ENCODE measurements around the gene APOL1. TPM values are rescaled to one million over a fixed set of nuclear protein-coding genes. Genes with fewer than 3 reads are reported as not detected.
"Not testable (repeated sequence)": the region's sequence is repeated elsewhere in the genome, so short reads cannot be mapped to it uniquely, and the experiment has no call there.

The APOL1 gene
- total RNA-seq (2014; rRNA removed; shearing (Covaris generic)): 0.12 and 0.30 TPM in 2 replicates

- Histone ChIP-seq H3K27me3 (no peaks in the 10 kb centered on the region), H3K36me3 (no peaks in the 10 kb centered on the region), H3K9me3 (replicated peaks) (no peaks in the 10 kb centered on the region), H3K4me3 (no peak within 1 kb of the TSS), H3K4me1 (no peaks in the 10 kb centered on the region), H3K27ac (no peak within 1 kb of the TSS)
- DNase-seq: no peak
Measured at GRCh38 chr22:36252754-36253522, at the start of gene APOL1. APOL1 (plus strand) TSS chr22:36253133; CDS start chr22:36254956, 1,823 bp downstream.

GRCh38 chr22:36203441-36203840 lies 49.5 kb upstream of the APOL1 start:
- H3K9me3 ChIP-seq (replicated peaks); H3K27ac ChIP-seq; H3K36me3 ChIP-seq; H3K4me3 ChIP-seq; H3K4me1 ChIP-seq; H3K27me3 ChIP-seq; DNase-seq: not testable (repeated sequence)

- Histone ChIP-seq H3K27ac (no peak overlapping the region), H3K27me3 (no peaks in the 10 kb centered on the region), H3K36me3 (no peaks in the 10 kb centered on the region), H3K4me3 (no peak overlapping the region), H3K9me3 (replicated peaks) (no peaks in the 10 kb centered on the region), H3K4me1 (no peaks in the 10 kb centered on the region)
- DNase-seq: no peak
Measured at GRCh38 chr22:36204001-36204631, 48.8 kb upstream of the APOL1 start.

GRCh38 chr22:36204632-36205015 lies 48.3 kb upstream of the APOL1 start:
- H3K27ac ChIP-seq: no peak overlapping the region
- no peaks in the 10 kb centered on the region for H3K27me3 ChIP-seq
- no peak for DNase-seq
- H3K4me3 ChIP-seq: no peak overlapping the region
- no peaks in the 10 kb centered on the region for H3K4me1 ChIP-seq
- H3K36me3 ChIP-seq: no peaks in the 10 kb centered on the region
- no peaks in the 10 kb centered on the region for H3K9me3 ChIP-seq (replicated peaks)

- H3K27ac ChIP-seq; H3K9me3 ChIP-seq (replicated peaks); H3K27me3 ChIP-seq; H3K36me3 ChIP-seq; H3K4me1 ChIP-seq; H3K4me3 ChIP-seq; DNase-seq: not testable (repeated sequence)
Measured at GRCh38 chr22:36205573-36205972, 47.4 kb upstream of the APOL1 start.

- Histone ChIP-seq H3K4me1 (no peaks in the 10 kb centered on the region), H3K27ac (no peak overlapping the region), H3K27me3 (no peaks in the 10 kb centered on the region), H3K4me3 (no peak overlapping the region), H3K36me3 (no peaks in the 10 kb centered on the region), H3K9me3 (replicated peaks) (no peaks in the 10 kb centered on the region)
- no peak for DNase-seq
Measured at GRCh38 chr22:36206255-36206654, 46.7 kb upstream of the APOL1 start.

GRCh38 chr22:36208162-36208765 lies 44.7 kb upstream of the APOL1 start:
- no peak overlapping the region for H3K27ac ChIP-seq

GRCh38 chr22:36208914-36209313 lies 44.0 kb upstream of the APOL1 start:
- no peak for DNase-seq
- H3K9me3 ChIP-seq (replicated peaks): no peaks in the 10 kb centered on the region
- no peak overlapping the region for H3K4me3 ChIP-seq
- no peaks in the 10 kb centered on the region for H3K4me1 ChIP-seq
- H3K27me3 ChIP-seq: no peaks in the 10 kb centered on the region
- H3K36me3 ChIP-seq: no peaks in the 10 kb centered on the region
- H3K27ac ChIP-seq: no peak overlapping the region

More at GRCh38 chr22:36208162-36208765, 44.7 kb upstream of the APOL1 start:
- no peak for DNase-seq
- Histone ChIP-seq H3K4me3 (no peak overlapping the region), H3K27me3 (no peaks in the 10 kb centered on the region), H3K9me3 (replicated peaks) (no peaks in the 10 kb centered on the region), H3K36me3 (no peaks in the 10 kb centered on the region), H3K4me1 (no peaks in the 10 kb centered on the region)

- H3K36me3 ChIP-seq; DNase-seq; H3K27ac ChIP-seq; H3K4me1 ChIP-seq; H3K27me3 ChIP-seq; H3K9me3 ChIP-seq (replicated peaks); H3K4me3 ChIP-seq: not testable (repeated sequence)
Measured at GRCh38 chr22:36209488-36209908, 43.4 kb upstream of the APOL1 start.

GRCh38 chr22:36210224-36210623 lies 42.7 kb upstream of the APOL1 start:
- DNase-seq: no peak
- no peaks in the 10 kb centered on the region for H3K27me3 ChIP-seq
- H3K36me3 ChIP-seq: no peaks in the 10 kb centered on the region
- H3K4me3 ChIP-seq: no peak overlapping the region
- no peaks in the 10 kb centered on the region for H3K4me1 ChIP-seq
- H3K27ac ChIP-seq: no peak overlapping the region
- H3K9me3 ChIP-seq (replicated peaks): no peaks in the 10 kb centered on the region

- Histone ChIP-seq H3K36me3 (no peaks in the 10 kb centered on the region), H3K4me3 (no peak overlapping the region), H3K27me3 (no peaks in the 10 kb centered on the region), H3K9me3 (replicated peaks) (no peaks in the 10 kb centered on the region), H3K4me1 (no peaks in the 10 kb centered on the region), H3K27ac (no peak overlapping the region)
- DNase-seq: peak; percentile 21 to 53
Measured at GRCh38 chr22:36211237-36211861, 41.6 kb upstream of the APOL1 start.

- DNase-seq: no peak
- Histone ChIP-seq H3K27me3 (no peaks in the 10 kb centered on the region), H3K4me3 (no peak overlapping the region), H3K4me1 (no peaks in the 10 kb centered on the region), H3K27ac (no peak overlapping the region), H3K9me3 (replicated peaks) (no peaks in the 10 kb centered on the region), H3K36me3 (no peaks in the 10 kb centered on the region)
Measured at GRCh38 chr22:36212901-36213300, 40.0 kb upstream of the APOL1 start.

GRCh38 chr22:36213586-36213985 lies 39.3 kb upstream of the APOL1 start:
- Histone ChIP-seq H3K27ac (no peak overlapping the region), H3K9me3 (replicated peaks) (no peaks in the 10 kb centered on the region), H3K4me1 (no peaks in the 10 kb centered on the region), H3K27me3 (no peaks in the 10 kb centered on the region), H3K36me3 (no peaks in the 10 kb centered on the region), H3K4me3 (no peak overlapping the region)
- DNase-seq: no peak

- H3K36me3 ChIP-seq: no peaks in the 10 kb centered on the region
- H3K9me3 ChIP-seq (replicated peaks): no peaks in the 10 kb centered on the region
- no peak overlapping the region for H3K4me3 ChIP-seq
- H3K27me3 ChIP-seq: no peaks in the 10 kb centered on the region
- DNase-seq: no peak
- H3K4me1 ChIP-seq: no peaks in the 10 kb centered on the region; the same call in 1 of the 2 replicates
- H3K27ac ChIP-seq: no peak overlapping the region
Measured at GRCh38 chr22:36215981-36216380, 37.0 kb upstream of the APOL1 start.

- H3K9me3 ChIP-seq (replicated peaks): no peaks in the 10 kb centered on the region
- H3K27ac ChIP-seq: no peak overlapping the region
- no peaks in the 10 kb centered on the region for H3K36me3 ChIP-seq
- peaks cover 6% of the 10 kb centered on the region; the same call in 1 of the 2 replicates for H3K27me3 ChIP-seq
- H3K4me1 ChIP-seq: no peaks in the 10 kb centered on the region; the same call in 1 of the 2 replicates
- DNase-seq: no peak
- H3K4me3 ChIP-seq: no peak overlapping the region
Measured at GRCh38 chr22:36218648-36219193, 34.2 kb upstream of the APOL1 start.
